ENCODE results near the gene MYO18B.

DNA sequence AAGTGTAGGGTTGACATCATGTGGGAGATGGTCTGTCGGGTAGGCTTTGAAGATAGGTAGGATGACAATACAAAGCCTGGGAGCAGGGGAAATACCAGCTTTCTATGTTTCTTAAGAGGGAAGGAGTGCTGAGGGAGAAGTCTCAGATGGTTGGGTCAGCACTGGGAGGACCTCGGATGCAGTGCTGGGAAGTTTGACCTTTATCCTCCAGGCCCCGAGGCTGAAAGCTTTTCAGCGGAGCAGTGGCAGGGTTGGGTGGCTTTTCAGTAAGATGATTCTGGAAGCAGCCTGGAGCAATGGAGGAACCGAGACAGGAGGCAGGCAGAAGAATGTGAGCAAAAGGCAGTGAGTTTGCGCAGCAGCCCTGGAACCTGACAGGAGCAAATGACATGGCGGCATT, 43.5 kb upstream of the MYO18B start:
- TF ChIP-seq, protein P1, sequence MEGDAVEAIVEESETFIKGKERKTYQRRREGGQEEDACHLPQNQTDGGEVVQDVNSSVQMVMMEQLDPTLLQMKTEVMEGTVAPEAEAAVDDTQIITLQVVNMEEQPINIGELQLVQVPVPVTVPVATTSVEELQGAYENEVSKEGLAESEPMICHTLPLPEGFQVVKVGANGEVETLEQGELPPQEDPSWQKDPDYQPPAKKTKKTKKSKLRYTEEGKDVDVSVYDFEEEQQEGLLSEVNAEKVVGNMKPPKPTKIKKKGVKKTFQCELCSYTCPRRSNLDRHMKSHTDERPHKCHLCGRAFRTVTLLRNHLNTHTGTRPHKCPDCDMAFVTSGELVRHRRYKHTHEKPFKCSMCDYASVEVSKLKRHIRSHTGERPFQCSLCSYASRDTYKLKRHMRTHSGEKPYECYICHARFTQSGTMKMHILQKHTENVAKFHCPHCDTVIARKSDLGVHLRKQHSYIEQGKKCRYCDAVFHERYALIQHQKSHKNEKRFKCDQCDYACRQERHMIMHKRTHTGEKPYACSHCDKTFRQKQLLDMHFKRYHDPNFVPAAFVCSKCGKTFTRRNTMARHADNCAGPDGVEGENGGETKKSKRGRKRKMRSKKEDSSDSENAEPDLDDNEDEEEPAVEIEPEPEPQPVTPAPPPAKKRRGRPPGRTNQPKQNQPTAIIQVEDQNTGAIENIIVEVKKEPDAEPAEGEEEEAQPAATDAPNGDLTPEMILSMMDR (optimal IDR thresholded peaks at IDR 0.05 in 1 of 3, IDR thresholded peaks at IDR 0.05 in 1 of 3, conservative IDR thresholded peaks at IDR 0.05 in 1 of 3; ENCODE audit: extremely low read depth in 1 of 3, insufficient read depth in 2 of 3, low read length in 3 of 3), result no peak
- TF ChIP-seq EZH2 (IDR thresholded peaks at IDR 0.05; ENCODE audit: low read length), result no peak

Measured in keratinocyte (primary cell).